Liver (tissue), 3 donors: ENCODE results near the gene VWF.

Source experiments
- FOXA1 ChIP-seq: IDR thresholded peaks from 2 replicates; pipeline ENCODE4 v1.6.1; 2016; ENCODE audit warnings: antibody characterized with exemption
- JUND ChIP-seq, 2 donors: IDR thresholded peaks; 2 replicates each; pipeline ENCODE4 v1.6.1; 2016; ENCODE audit warnings: antibody characterized with exemption in 2 of 2
- TAF1 ChIP-seq: conservative IDR thresholded peaks from 2 replicates; pipeline ENCODE4 v1.6.1; 2016; ENCODE audit warnings: antibody characterized with exemption, mild to moderate bottlenecking
- TF ChIP-seq, protein P1 (sequence below): IDR thresholded peaks from 2 replicates; pipeline ENCODE4 v1.6.1; 2016; ENCODE audit warnings: antibody characterized with exemption
- TF ChIP-seq, protein P2 (sequence below): IDR thresholded peaks from 2 replicates; pipeline ENCODE4 v1.6.1; 2016; ENCODE audit warnings: antibody characterized with exemption
- TF ChIP-seq, protein P3 (sequence below): fragments of 150-350 bp; IDR thresholded peaks from 2 replicates; pipeline ENCODE4 v1.5.1; 2017; ENCODE audit warnings: improper control_type of control experiment, low read depth, low read length; ENCODE audit not compliant: missing input control
- donor health status: healthy.
- donor health status: healthy.

- TF ChIP-seq JUND (IDR thresholded peaks at IDR 0.05) (no peak), TAF1 (no peak), FOXA1 (no peak)
- TF ChIP-seq, protein P1, sequence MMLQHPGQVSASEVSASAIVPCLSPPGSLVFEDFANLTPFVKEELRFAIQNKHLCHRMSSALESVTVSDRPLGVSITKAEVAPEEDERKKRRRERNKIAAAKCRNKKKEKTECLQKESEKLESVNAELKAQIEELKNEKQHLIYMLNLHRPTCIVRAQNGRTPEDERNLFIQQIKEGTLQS, result no peak
- TF ChIP-seq, protein P2, sequence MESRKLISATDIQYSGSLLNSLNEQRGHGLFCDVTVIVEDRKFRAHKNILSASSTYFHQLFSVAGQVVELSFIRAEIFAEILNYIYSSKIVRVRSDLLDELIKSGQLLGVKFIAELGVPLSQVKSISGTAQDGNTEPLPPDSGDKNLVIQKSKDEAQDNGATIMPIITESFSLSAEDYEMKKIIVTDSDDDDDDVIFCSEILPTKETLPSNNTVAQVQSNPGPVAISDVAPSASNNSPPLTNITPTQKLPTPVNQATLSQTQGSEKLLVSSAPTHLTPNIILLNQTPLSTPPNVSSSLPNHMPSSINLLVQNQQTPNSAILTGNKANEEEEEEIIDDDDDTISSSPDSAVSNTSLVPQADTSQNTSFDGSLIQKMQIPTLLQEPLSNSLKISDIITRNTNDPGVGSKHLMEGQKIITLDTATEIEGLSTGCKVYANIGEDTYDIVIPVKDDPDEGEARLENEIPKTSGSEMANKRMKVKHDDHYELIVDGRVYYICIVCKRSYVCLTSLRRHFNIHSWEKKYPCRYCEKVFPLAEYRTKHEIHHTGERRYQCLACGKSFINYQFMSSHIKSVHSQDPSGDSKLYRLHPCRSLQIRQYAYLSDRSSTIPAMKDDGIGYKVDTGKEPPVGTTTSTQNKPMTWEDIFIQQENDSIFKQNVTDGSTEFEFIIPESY, result no peak
- TF ChIP-seq, protein P3, sequence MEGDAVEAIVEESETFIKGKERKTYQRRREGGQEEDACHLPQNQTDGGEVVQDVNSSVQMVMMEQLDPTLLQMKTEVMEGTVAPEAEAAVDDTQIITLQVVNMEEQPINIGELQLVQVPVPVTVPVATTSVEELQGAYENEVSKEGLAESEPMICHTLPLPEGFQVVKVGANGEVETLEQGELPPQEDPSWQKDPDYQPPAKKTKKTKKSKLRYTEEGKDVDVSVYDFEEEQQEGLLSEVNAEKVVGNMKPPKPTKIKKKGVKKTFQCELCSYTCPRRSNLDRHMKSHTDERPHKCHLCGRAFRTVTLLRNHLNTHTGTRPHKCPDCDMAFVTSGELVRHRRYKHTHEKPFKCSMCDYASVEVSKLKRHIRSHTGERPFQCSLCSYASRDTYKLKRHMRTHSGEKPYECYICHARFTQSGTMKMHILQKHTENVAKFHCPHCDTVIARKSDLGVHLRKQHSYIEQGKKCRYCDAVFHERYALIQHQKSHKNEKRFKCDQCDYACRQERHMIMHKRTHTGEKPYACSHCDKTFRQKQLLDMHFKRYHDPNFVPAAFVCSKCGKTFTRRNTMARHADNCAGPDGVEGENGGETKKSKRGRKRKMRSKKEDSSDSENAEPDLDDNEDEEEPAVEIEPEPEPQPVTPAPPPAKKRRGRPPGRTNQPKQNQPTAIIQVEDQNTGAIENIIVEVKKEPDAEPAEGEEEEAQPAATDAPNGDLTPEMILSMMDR, result no peak
These were observed 87.0 kb downstream of the VWF start for GRCh38 chr12:6037459-6037858.
